Epithelial cell of proximal tubule (primary cell): ENCODE results near the gene ELMOD3. TPM values are rescaled to one million over a fixed set of nuclear protein-coding genes. Genes with fewer than 3 reads are reported as not detected.
A peak's percentile ranks its signal among the peaks of the same experiment; 100 is the strongest.
"Not testable (repeated sequence)": the region's sequence is repeated elsewhere in the genome, so short reads cannot be mapped to it uniquely, and the experiment has no call there.

Experiments used
- DNase-seq: peaks from one replicate; pipeline ENCODE4 v3.0.0-alpha.2; 2011; ENCODE audit warnings: low read depth
- H3K4me3 ChIP-seq: 2 replicates; pipeline ENCODE4 v1.5.1; 2011; ENCODE audit warnings: low read depth, mild to moderate bottlenecking, low read length
- total RNA-seq: library from RNA; depleted of rRNA; stranded (reverse); fragments of >200 nt; gene quantifications from 2 replicates; pipeline ENCODE4 v1.2.3, GENCODE V29; 2015
- TF ChIP-seq, protein P1 (sequence below): conservative IDR thresholded peaks from 2 replicates; pipeline ENCODE4 v1.5.1; 2012; ENCODE audit warnings: low read depth, mild to moderate bottlenecking, low read length

ELMOD3 gene
- total RNA-seq, 1 donor from 2014 or later = 9.5 TPM

DNA sequence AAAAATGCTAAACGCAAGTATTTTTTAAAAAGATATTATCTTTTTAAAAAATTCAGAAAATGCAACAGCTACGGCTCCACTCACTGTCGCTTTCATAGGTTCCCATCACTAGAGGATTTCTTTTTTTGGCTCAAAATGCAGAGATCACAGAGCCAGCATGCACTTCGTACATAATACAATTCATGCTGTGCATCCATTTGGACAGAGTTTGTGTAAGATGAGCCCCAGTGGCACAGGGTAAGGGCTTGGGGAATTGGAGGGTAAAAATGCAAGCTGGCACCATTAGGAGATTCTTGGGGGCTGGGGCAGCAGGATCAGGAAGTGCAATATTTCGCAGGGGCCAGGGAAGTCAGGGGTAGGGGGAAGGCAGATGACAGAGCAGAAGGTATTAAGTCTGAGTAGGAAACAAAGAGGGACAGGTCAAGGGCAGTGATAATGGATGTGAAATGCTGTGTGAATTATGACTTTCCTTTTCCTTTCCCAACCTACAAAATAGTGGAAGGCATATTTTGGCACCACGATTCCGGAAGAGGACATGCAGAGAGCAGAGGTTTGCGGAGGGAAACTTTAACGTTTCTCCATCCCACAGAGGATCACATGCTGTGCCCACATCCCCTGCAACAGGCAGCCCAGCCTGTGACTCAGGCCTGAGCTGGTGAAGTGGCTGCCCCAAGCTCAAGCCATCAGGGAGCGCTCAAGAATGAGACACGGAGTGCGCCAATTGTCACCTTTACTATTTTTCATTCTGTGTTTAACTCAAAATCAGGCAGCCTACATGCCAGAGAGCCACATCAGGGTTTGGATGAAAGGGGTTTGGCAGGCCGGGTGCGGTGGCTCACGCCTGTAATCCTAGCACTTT is 50.9 kb downstream of the ELMOD3 start:
- TF ChIP-seq, protein P1, sequence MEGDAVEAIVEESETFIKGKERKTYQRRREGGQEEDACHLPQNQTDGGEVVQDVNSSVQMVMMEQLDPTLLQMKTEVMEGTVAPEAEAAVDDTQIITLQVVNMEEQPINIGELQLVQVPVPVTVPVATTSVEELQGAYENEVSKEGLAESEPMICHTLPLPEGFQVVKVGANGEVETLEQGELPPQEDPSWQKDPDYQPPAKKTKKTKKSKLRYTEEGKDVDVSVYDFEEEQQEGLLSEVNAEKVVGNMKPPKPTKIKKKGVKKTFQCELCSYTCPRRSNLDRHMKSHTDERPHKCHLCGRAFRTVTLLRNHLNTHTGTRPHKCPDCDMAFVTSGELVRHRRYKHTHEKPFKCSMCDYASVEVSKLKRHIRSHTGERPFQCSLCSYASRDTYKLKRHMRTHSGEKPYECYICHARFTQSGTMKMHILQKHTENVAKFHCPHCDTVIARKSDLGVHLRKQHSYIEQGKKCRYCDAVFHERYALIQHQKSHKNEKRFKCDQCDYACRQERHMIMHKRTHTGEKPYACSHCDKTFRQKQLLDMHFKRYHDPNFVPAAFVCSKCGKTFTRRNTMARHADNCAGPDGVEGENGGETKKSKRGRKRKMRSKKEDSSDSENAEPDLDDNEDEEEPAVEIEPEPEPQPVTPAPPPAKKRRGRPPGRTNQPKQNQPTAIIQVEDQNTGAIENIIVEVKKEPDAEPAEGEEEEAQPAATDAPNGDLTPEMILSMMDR = peak; percentile 6
- DNase-seq = no peak
- peak overlapping the region; percentile 10 for H3K4me3 ChIP-seq

GRCh38 chr2:85409845-85410583 is 55.4 kb downstream of the ELMOD3 start, which contains the start of gene CAPG:
CAPG (minus strand) TSS chr2:85410366; CDS start chr2:85402145, 8,221 bp downstream.
- TF ChIP-seq, protein P1 = no peak
- no peak for DNase-seq
- H3K4me3 ChIP-seq = peak within 1 kb of the TSS; percentile 54

GRCh38 chr2:85410584-85411404 is 56.2 kb downstream of the ELMOD3 start:
- H3K4me3 ChIP-seq = peak overlapping the region; percentile 54
- no peak for DNase-seq
- TF ChIP-seq, protein P1 = no peak

DNA sequence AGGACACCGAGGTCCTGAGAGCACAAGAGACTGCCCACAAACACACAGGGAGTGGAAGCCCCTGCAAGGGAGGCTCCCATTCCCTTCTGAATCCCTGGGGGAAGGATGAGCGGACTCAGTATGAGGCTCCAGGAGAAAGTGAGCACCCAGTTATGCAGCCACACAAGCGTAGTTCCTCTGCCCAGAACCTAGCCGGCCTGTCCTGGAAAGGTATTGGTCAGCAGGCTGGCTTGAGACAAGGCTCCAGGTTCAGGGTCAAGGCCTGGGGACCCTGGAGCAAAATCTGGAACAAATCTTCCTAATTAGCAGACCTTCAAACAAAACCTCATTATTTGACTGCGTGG is 56.8 kb downstream of the ELMOD3 start:
- no peak for DNase-seq
- no peak overlapping the region for H3K4me3 ChIP-seq
- TF ChIP-seq, protein P1 = no peak

DNA sequence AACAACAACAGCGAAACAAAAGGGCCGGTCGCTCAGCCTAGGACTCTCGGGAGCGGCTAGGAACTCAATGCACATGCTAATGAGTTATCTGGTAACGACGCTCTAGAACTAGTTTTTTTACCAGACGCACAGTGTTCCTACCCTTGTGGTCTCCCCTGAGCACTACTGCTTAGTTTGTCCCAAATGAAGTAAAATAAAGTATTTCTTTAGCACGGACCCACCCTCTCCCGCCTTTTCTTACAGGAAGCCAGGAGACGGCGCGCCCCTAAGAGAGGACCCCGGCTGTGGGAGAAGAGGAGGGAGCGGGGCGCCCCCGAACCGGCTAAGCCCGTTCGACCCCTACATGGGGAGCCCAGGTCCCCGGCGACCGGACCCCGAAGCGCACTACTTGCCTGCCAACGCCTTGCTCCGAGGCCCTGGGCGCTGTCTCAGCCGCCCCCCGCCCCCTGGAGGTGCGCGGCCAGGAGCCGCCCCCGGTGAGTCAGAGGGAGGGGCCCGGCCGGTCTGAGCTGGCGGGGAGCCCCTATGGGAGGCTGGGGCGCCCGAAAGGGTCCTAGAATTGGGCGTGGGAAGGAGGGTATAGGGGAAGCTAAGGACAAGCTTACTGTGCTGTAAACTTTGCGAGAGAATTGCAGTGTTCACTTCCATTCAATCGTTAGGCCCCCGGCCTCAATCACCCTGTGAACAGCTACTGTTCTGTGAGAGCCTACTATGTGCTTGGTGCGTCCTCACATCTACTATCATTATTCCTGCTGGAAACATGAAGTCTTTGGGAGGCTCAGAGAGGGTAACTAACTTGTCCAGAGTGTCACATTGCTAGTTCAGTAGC is 59.2 kb downstream of the ELMOD3 start:
- peak overlapping the region; percentile 77 for H3K4me3 ChIP-seq
- TF ChIP-seq, protein P1 = peak; percentile 7
- no peak for DNase-seq

DNA sequence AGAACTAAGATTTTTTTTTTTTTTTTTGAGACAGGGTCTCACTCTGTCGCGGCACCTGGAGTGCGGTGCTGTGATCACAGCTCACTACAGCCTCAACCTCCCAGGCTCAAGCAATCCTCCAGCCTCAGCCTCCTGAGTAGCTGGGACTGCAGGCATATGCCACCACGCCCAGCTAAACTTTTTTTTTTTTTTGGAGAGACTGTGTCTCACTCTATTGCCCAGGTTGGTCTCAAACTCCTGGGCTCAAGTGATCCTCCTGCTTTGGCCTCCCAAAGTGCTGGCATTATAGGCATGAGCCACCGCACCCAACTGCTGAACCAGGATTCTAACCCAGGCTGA is 59.8 kb downstream of the ELMOD3 start:
- not testable (repeated sequence) for DNase-seq, H3K4me3 ChIP-seq
